Astrocyte of the hippocampus (primary cell): ENCODE results near the gene IQCF6.
"Not testable (repeated sequence)": the region's sequence is repeated elsewhere in the genome, so short reads cannot be mapped to it uniquely, and the experiment has no call there.

Experiments
- DNase-seq: peaks from one replicate; pipeline ENCODE4 v3.0.0; 2011; ENCODE audit warnings: low read depth, low spot score

The IQCF6 gene

DNA sequence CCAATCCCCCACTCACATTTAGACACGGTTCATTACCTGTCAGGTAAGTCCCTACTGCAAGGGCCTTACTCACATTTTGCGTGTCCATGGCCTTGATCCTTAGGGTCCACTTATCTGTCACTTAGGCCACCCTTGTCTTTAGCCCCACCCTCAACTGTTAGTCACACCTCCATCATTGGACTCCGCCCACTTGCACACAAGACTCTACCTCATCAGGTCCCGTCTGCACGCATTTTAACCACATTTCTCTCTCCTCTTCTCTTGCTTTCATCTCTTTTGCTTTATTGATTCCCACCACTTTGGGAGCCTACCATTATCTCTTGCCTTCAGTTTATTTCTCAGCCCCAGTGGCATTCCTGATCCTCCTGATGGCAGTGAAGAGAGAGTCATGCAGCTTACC, at the start of gene IQCF6:
Gene IQCF6, minus strand, starts transcription at position 101 of the 400 bp plus-strand sequence. Its CDS starts 13 bp downstream, at position 88.
- DNase-seq, result no peak

DNA sequence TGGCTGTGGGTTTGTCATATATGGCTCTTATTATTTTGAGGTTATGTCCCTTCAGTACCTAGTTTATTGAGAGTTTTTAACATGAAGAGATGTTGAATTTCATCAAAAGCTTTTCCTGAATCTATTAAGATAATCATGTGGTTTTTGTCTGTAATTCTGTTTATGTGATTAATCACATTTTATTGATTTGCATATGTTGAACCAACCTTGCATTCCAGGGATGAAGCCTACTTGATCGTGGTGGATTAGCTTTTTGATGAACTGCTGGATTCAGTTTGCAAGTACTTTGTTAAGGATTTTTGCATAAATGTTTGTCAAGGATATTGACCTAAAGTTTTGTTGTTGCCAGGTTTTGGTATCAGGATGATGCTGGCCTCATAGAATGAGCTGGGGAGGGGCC, 49.3 kb upstream of the IQCF6 start:
- DNase-seq, result no peak

DNA sequence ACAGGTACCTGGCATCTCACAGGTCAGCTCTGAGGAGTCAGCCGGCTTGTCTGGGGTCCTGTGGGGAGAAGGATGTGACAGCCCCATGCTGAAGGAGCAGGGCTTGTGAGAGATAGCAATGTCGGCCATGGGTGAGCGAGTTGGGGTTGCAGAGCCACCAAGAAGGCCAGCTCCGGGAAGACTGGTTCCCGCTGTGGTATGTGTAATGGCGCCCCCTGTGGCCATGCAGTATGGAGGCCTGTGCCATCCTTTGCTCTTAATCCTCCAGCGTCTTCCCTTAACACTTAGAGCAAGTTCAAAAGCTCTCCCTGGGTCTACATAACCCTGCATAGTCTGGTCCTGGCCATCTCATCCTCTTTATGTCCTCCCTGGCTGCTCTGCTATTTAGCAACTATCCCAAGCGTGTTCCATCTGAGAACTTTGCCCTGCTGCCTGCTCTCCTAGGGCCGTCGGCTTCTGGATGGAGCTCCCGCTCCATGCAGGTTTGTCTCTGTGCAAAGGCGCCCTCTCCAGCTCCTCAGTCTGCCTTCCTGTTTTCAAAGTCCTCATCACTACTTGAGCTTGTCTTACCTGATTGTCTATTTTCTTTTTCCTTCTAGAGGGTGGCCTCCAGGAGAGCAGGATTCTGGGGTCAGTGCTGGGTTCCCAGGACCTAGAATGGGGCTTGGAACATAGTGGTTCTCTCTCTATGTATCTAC, 40.8 kb upstream of the IQCF6 start:
- no peak for DNase-seq

DNA sequence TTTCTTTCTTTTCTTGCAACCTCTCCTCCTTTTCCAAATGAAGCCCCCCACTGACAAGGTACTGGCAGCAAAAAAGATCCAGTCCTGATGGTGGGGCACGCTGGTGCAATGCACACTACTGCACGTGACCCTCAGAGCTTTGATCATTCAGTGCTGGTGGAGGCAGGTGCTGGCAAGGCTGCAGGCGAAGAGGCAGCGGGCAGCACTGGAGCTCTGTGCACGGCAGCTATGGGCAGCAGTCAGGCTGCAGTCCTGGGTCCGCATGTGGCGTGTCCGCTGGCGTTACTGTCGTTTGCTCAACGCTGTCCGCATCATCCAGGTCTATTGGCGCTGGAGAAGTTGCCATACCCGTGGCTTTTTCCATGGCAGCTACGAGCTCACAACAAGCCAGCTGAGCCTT, 40.1 kb upstream of the IQCF6 start:
- no peak for DNase-seq

DNA sequence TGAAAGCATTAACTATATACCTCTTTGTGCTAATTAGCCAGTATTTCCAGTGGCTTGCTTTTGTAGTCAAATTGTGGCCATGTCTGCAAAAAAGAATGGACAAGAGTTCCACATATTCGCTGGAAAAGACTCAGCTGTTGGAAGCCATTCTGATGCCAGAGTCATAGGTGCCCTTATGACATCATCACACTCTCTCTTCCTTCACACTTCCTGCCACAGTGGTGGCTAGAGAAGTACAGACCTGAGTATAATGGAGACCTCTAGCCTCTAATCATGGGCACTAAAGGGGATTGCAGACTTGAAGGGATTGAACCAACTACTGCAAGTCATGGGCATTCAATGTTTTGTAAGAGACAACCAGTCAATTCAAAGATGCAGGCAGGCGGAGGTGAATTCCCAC, 38.3 kb upstream of the IQCF6 start:
- DNase-seq, result no peak

DNA sequence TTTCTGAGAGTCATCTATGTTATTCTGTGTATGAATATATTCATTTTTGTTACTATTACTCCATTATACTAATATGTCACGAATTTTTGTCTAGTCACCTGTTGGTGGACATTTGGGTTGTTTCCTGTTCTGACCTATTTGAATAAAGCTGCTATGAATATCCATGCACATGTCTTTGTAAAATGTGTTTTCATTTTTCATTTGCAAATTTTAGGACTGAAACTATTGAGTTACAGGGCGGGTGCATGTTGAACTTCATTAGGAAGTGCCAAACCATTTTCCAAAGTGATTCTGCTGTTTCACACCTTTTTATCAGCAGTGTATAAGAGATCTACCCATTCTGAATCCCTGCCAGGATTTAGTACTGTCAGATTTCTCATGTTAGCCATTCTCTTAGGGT, 37.7 kb upstream of the IQCF6 start:
- DNase-seq, result no peak

DNA sequence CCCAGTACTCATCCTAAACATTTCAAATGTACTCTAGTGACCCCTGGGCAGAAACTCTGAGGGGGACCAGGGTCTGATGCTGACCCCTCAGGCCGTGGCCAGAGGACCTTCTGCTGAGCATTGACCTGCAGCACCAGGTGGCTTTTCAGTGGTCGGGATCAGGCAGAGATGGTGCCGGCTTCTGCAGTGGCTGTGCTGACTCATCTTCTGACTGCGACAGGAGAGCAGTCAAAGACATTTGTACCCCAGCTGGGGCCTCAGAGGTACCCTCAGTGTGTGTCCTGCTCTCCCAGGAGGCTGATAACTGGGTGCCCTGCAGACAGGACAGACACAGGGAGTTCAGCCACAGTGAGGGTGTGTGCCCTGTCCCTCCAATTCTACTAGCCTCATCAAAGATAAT, 36.6 kb upstream of the IQCF6 start:
- DNase-seq, result no peak

DNA sequence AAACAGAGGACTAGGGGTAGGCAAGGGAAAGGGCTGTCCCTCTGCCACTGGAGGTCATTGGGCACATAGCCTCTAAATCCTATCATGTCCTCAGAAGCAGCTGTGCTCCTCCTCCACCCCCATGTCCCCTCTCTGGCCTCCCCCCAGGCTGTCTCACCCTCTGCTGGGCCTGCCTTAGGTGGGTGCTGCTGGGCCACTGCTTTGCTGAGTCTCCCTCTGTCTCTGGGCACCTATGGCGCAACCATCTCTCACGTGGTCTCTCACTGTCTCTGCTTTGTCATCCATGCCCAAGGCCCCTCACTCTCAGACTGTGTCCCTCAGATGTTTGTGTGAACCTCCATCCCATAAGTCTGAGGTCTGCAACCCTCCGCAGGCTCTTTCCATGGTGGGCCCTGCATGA, 35.0 kb upstream of the IQCF6 start:
- DNase-seq, result no peak

DNA sequence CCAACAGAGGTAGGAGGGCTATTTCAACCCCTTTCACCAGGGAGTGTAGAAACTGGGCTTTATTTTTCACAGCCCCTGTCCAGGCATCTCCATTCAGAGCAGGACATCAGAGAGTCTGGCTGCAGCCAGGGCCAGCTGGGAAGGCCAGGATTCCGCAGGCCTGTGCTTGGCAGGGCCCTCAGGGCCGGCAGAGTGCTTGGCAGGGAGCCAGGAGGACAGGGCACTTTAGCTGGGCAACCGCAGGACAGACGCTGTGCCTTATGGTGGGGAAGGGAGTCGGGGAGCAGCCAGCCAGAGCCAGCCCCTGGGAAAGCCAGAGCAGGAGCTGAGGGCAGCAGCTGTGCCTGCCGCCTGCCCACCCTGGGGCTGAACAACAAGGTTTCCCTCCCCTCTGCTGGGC, 34.5 kb upstream of the IQCF6 start:
- DNase-seq, result peak; percentile 33

DNA sequence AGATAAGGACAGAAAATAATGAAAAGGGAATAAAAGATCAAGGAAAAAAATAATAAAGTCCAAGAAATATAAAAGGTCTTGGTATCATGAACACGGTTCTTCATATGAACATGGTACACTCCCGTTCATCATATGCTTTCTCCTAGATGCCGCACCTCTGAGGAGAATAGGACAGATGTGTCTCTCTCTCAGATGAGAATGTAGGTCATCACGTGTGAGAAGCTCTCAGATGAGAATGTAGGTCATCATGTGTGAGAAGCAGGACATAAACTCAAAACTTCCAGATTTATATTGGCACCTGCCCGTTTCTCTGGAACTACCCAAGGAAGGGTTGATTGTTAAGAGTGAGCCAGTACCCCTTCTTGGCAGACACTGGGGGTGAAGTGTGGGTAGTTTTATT, 29.9 kb upstream of the IQCF6 start:
- no peak for DNase-seq

DNA sequence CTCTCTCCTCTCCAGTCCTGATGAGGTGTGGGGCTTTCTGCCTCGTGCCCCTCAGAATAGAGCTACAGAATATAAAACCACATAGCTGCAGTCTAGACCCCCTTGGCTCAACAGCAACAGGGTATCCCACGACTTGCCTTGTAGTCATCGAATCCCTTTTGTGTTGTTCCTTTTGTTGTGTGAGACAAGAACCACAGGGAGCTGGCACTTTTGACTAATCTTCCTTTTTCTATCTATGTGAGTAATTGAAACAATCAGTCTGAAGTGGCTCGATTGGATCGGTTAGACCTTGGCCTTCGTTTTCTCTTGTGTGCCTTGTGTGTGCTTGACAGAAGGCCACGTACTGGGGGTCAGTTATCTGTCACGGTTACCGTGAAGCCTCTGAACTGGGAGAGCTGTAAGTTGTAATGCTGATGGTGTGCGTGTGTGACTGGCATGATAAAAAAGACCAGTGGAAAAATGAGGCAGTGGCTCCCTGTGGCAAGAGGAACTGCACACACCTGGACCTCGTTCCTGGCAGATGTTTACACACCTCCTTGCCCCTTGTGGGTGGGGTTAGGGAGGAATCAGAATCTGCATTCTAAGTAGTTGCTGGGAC, 23.2 kb upstream of the IQCF6 start:
- no peak for DNase-seq

DNA sequence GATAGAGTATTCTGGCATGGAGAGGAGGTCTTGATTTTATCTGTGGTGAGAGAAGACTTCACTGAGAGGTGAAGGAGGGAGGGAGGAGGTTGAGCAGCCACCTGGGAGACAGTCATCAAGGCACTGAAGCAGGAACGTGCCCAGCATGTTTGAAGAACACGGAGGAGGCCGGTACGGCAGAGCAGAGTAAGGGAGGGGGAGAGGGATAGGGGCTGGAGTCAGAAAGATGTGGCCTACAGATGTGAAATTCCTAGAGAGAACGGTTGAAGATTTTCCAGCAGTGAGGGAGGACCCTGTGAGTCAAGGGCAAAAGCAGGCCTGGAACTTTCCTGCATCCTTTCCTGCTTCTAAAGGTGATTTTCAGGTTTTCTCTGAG, 21.7 kb upstream of the IQCF6 start:
- DNase-seq, result no peak

DNA sequence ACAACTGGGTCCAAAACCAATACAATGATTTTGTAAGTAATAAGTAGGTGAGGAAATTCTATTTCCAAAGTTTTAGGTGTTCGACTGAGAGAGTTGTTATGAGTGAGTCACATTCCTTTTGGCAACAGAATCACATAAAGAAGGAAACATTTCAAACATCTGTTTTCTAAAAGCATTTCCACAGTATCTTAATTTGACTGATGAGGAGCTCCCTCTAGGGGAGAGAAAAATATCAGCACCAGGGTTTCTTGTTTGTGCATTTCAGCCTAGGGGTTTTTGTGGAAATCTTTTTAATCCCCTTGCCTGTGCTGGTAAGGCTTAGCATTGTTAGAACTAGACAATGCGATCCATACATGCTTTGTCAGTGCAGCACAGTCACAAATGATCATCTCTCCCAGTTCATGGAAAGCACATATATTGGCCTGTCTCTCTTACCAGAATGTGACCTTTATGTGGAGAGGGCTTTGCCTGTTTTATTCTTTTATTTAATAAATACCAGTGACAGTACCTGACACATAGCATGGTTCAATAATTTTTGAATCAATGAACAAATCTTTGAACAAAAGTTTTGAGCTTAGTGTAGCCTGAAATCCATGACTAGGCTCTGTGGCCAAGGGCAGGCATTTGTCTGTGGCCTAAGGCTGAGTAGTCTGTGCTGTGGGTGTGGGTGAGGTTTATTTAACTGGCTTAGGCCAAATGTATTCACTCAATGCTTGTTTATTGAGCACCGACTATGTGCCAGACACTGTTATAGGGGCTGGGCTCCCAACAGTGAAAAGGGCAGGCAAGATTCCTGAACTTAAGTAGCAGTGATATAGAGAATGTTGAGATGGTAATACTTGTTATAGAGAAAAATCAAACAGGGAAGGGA, 21.1 kb upstream of the IQCF6 start:
- DNase-seq, result peak; percentile 81

DNA sequence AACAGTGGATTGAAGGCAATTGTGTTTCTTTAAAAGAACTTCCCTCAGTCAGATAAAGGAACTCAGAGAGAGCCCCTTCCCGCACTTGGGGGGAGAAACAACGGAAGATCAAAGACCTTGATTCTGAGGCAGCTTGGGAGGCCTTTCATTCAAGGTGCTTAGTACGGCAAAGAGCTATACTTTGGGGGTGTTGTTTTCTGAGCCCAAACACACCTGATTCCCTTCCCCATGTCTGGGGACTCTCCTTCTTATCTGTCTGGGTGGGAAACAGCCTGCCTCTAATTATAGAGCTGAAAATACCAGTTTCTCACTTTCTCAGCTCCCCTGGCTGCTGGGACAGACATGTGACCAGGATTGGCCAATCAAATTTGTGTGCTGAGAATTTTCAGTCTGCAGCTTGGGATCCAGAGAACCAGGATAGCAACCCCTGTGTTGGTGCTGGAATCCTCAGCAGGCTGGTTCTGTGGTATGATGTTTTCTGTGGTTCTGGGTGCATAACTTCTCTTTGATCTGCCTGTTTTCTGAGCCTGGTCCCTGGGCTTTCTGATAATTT, 19.4 kb upstream of the IQCF6 start:
- peak; percentile 11 for DNase-seq

DNA sequence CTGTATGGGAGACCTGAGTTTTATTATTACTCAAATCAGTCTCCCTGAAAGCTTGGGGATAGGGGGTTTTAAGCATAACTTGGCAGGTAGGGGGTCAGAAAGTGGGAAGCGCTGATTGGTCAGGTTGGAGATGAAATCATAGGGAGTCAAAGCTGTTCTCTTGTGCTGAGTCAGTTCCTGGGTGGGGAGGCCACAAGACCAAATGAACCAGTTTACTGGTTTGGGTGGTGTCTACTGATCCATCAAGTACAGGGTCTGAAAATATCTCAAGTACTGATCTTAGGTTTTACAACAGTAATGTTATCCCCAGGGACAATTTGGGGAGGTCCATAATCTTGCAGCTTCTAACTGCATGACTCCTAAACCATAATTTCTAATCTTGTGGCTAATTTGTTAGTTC, 17.8 kb upstream of the IQCF6 start:
- no peak for DNase-seq

DNA sequence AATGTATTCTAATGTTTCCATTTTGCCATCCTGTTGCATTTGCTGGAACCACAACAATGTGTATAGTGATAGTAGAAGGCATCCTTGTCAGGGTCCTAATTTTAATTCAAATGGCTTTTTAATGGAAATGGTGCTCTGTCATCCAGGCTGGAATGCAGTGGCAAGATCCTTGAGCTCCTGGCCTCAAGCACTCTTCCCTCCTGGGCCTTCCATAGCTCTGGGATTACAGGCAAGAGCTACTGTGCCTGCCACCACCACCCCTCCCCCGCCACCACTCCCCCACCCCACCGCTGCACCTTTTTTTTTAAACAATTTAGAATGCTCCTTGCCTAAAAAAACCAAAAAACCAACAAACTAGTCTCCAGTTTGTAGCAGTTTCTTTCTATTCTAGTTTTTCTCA, 15.2 kb upstream of the IQCF6 start:
- DNase-seq, result no peak

DNA sequence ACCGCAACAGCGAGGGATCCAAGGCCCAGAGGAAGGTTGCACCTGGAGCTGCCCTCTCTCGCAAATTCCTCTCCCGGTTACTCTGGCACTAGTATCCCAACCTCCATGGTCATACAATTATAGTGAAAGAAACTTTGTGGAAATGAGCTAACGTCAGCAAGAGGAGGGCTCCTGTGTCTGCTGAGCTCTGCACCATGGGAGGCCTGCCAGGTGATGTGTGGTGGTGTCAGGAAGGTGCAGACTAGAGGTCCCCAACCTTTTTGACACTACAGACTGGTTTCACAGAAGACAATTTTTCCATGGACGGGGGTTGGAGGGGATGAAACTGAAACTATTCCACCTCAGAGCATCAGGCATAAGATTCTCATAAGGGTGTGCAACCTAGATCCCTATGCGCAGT, 13.2 kb upstream of the IQCF6 start:
- DNase-seq, result no peak

DNA sequence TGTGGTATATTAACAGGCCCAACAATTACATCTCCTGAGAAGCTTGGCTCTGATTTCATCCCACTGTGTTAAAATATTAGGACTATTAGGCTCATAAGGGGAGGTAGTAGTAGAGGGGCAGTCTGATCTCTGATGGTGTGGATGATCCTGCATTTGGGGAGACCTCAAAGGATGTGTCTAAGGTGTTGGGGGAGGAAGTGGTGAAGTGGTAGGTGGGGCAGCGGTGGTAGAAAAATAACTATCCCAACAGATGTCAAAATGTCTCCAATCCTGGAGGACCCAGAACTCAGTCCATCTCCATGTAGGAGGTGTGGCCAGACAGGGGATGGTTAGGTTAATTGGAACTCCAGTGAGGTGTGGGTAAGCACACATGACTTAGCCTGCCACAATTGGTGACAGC, 10.4 kb upstream of the IQCF6 start:
- no peak for DNase-seq

DNA sequence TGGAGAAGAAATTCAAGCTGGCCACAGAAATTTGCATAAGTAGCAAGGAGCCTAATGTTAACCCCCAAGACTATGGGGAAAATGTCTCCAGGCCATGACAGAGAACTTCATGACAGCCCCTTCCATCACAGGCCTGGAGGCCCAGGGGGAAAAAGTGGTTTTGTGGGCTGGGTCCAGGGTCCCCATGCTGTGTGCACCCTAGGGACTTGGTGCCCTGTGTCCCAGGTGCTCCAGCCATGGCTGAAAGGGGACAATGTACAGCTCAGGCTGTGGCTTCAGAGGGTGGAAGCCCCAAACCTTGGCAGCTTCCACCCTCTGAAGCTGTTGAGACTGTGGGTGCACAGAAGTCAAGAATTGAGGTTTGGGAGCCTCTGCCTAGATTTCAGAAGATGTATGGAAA, 8.5 kb upstream of the IQCF6 start:
- not testable (repeated sequence) for DNase-seq

DNA sequence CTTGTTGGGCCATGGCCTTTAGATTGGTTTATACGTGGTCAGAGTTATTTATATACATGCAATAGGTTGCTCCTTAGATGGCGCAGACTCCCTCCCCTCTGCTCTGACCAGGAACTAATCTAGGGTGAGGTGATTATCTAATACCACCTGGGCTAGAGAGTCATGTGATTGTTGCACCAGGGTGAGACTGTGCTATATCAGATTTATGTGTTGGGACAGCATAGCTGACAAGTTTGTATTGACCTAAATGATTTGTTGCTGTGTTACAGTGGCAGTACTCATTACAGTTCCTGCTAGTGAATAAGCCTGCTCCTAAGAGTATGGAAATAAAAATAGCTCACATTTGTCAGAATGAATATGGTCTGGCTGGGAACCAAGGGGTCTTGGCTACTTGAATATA, 7.2 kb upstream of the IQCF6 start:
- DNase-seq, result no peak

DNA sequence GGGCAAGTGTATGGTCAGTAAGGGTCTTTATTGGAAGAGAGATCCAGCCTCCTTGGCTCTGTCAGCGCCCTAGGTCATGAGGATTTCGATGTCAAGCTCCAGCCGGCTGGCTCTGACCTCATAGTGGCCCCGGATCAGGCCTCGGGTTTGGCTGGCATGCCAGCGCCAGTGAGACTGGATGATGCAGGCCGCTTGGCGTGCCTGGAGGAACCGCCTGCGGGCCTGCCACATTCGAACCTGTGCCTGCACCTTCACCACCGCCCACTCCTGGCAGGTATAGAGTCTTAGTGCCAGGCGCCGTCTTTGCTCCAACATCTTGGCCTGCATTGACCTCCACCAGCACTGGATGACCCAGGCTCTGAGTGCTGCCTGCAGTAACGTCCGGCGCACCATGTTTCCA, 483 bp downstream of the IQCF6 start:
- DNase-seq, result no peak

DNA sequence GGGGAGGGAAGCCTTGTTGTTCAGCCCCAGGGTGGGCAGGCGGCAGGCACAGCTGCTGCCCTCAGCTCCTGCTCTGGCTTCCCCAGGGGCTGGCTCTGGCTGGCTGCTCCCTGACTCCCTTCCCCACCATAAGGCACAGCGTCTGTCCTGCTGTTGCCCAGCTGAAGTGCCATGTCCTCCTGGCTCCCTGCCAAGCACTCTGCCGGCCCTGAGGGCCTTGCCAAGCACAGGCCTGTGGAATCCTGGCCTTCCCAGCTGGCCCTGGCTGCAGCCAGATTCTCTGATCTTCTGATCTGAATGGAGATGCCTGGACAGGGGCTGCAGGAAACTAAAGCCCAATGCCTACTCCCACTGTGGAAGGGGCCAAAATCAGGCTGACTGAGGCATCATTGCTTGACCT, 1.1 kb downstream of the IQCF6 start:
- no peak for DNase-seq
